Calu3 (cell line): ENCODE results near the gene CSMD2. TPM values are rescaled to one million over a fixed set of nuclear protein-coding genes. Genes with fewer than 3 reads are reported as not detected.
"Not testable (repeated sequence)": the region's sequence is repeated elsewhere in the genome, so short reads cannot be mapped to it uniquely, and the experiment has no call there.

Experiments
- BruUV-seq: library from RNA; stranded (reverse); fragments of 400-500 nt; replicated peaks from 2 replicates; lab custom pipeline; 2021; lab: Mats Ljungman, UMichigan
- CTCF ChIA-PET: fragments of 300-600 bp; sonication (Branson Sonifier 250); formaldehyde crosslinking; loops from one replicate; lab custom pipeline; 2022; ENCODE audit warnings: antibody characterized with exemption; lab: Charles Lee
- DNase-seq: peaks from one replicate; pipeline ENCODE4 v3.0.0; 2022
- H3K27ac Mint-ChIP-seq: one replicate; pipeline ENCODE4 v1.8.0; 2022; ENCODE audit warnings: mixed read lengths; ENCODE audit not compliant: unreplicated experiment
- H3K27me3 Mint-ChIP-seq: one replicate; pipeline ENCODE4 v1.8.0; 2022; ENCODE audit warnings: mixed read lengths; ENCODE audit not compliant: unreplicated experiment
- H3K36me3 Mint-ChIP-seq: one replicate; pipeline ENCODE4 v1.8.0; 2022; ENCODE audit warnings: mild to moderate bottlenecking, moderate library complexity, mixed read lengths; ENCODE audit not compliant: insufficient read depth, unreplicated experiment
- H3K4me1 Mint-ChIP-seq: one replicate; pipeline ENCODE4 v1.8.0; 2022; ENCODE audit warnings: mild to moderate bottlenecking, low read depth, mixed read lengths; ENCODE audit not compliant: unreplicated experiment
- H3K4me3 Mint-ChIP-seq: one replicate; pipeline ENCODE4 v1.8.0; 2022; ENCODE audit warnings: mild to moderate bottlenecking, low read depth, moderate library complexity, mixed read lengths; ENCODE audit not compliant: unreplicated experiment
- H3K9me3 Mint-ChIP-seq: one replicate; pipeline ENCODE4 v1.8.0; 2022; ENCODE audit warnings: low read depth, mixed read lengths; ENCODE audit not compliant: unreplicated experiment
- CTCF ChIP-seq: fragments of 200-600 bp; IDR thresholded peaks from one replicate; pipeline ENCODE4 v1.8.0; 2022; ENCODE audit warnings: antibody characterized with exemption; ENCODE audit not compliant: unreplicated experiment
- intact Hi-C: fragments of 100-400 bp; cut with micrococcal nuclease; formaldehyde crosslinking; loops from one replicate; pipeline ENCODE4 v1.10.0; 2022; ENCODE audit not compliant: unreplicated experiment
- total RNA-seq: library from RNA; stranded (reverse); gene quantifications from 2 replicates; pipeline ENCODE4 v1.2.3, GENCODE V29; 2022

CSMD2 gene
- total RNA-seq, 1 experiment from 2014 or later = not detected

GRCh38 chr1:33515112-33515511, 649.9 kb downstream of the CSMD2 start:
- Mint-ChIP-seq H3K27me3 (peaks cover 33% of the 10 kb centered on the region), H3K4me1 (no peaks in the 10 kb centered on the region), H3K36me3 (no peaks in the 10 kb centered on the region), H3K27ac (no peak overlapping the region), H3K9me3 (no peaks in the 10 kb centered on the region), H3K4me3 (no peak overlapping the region)
- no peak for DNase-seq
- no TSS peak for BruUV-seq
- CTCF ChIA-PET = no interaction called here
- intact Hi-C loops = no loop called here
- TF ChIP-seq CTCF = no peak

DNA sequence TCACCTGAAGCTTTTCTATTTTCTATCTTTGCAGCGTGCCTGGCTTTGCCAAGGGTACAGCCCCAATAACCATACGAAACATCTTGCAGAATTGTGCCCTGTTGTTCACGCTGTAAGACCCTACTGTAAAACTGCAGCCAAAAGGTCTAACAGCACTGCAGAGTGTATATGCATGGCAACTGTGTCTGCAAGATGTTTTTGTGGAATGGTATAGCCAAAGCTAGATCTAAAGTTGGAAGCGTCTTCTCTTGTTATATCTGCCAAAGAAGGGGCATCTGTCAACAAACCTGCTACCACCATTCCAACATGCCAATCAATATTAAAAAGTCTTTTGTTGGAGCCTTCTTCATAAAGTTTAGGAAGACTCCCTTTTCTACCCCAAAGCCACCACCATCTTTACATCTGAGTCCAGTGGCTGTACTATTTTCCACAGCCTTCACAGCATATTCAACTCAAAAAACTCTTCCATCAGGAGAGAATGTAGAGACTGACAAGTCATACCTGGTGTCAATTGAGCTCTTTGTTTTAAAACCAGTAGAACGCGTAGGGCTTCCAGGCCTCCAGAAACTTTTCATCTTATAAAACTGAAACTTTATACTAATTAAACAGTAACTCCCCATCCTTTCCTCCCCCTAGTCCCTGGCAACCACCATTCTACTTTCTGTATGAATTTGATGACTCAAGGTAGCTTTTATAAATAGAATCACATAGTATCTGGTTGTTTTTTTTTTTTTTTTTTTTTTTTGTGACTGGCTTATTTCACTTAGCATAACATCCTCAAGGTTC, 652.6 kb downstream of the CSMD2 start:
- no peak overlapping the region for H3K4me3 Mint-ChIP-seq
- no TSS peak for BruUV-seq
- CTCF ChIA-PET = interaction anchor here (0.9 kb wide), 1 partner anchor 10 kb away, joined by 4 read pairs; no protein-coding TSS in a partner anchor
- peak; percentile 13 for DNase-seq
- peaks cover 2% of the 10 kb centered on the region for H3K9me3 Mint-ChIP-seq
- intact Hi-C loops = no loop called here
- no peaks in the 10 kb centered on the region for H3K36me3 Mint-ChIP-seq
- H3K27ac Mint-ChIP-seq = no peak overlapping the region
- H3K4me1 Mint-ChIP-seq = no peaks in the 10 kb centered on the region
- no peak for TF ChIP-seq CTCF
- H3K27me3 Mint-ChIP-seq = peaks cover 32% of the 10 kb centered on the region

DNA sequence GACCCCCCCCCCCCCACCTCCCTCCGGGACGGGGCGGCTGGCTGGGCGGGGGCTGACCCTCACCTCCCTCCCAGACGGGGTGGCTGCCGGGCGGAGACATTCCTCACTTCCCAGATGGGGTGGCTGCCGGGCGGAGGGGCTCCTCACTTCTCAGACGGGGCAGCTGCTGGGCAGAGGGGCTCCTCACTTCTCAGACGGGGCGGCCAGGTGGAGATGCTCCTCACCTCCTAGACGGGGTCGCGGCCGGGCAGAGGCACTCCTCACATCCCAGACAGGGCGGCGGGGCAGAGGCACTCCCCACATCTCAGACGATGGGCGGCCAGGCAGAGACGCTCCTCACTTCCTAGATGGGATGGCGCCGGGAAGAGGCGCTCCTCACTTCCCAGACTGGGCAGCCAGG, 655.8 kb downstream of the CSMD2 start:
- H3K36me3 Mint-ChIP-seq, H3K9me3 Mint-ChIP-seq, CTCF ChIA-PET, H3K27ac Mint-ChIP-seq, DNase-seq, BruUV-seq, intact Hi-C loops, H3K4me1 Mint-ChIP-seq, H3K4me3 Mint-ChIP-seq: not testable (repeated sequence)
- peaks cover 13% of the 10 kb centered on the region for H3K27me3 Mint-ChIP-seq

DNA sequence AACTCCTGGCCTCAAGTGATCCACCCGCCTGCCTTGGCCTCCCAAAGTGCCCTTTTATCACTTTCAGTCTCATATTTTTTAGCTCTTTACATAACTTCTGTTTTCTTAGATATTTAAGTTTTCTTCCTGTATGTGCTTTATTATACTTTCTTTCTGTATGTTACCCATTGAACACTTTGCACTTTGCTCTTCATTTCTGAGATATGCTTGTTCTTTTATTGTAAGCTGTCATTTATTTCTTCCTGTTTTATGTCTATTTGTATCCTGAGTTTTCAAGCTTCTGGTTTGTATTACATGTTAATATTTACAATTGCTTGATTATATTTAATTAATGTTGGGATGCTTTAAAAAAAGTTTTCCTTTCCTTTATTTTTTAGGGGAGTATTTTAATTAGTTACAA, 656.9 kb downstream of the CSMD2 start:
- H3K36me3 Mint-ChIP-seq = no peaks in the 10 kb centered on the region
- H3K27me3 Mint-ChIP-seq = peaks cover 13% of the 10 kb centered on the region
- CTCF ChIA-PET = no interaction called here
- peaks cover 2% of the 10 kb centered on the region for H3K9me3 Mint-ChIP-seq
- H3K4me1 Mint-ChIP-seq = no peaks in the 10 kb centered on the region
- no TSS peak for BruUV-seq
- H3K27ac Mint-ChIP-seq = no peak overlapping the region
- no peak for DNase-seq
- no peak overlapping the region for H3K4me3 Mint-ChIP-seq
- intact Hi-C loops = no loop called here
- TF ChIP-seq CTCF = no peak

GRCh38 chr1:33507661-33508060, 657.4 kb downstream of the CSMD2 start:
- no peaks in the 10 kb centered on the region for H3K4me1 Mint-ChIP-seq
- BruUV-seq = no TSS peak
- no peak overlapping the region for H3K4me3 Mint-ChIP-seq
- TF ChIP-seq CTCF = no peak
- CTCF ChIA-PET = no interaction called here
- H3K27ac Mint-ChIP-seq = no peak overlapping the region
- intact Hi-C loops = no loop called here
- no peaks in the 10 kb centered on the region for H3K36me3 Mint-ChIP-seq
- peaks cover 13% of the 10 kb centered on the region for H3K27me3 Mint-ChIP-seq
- H3K9me3 Mint-ChIP-seq = peaks cover 2% of the 10 kb centered on the region
- DNase-seq = no peak
